Forelimb muscle (tissue), 1 donor: ENCODE measurements around the gene ZNF681. TPM values are rescaled to one million over a fixed set of nuclear protein-coding genes. Genes with fewer than 3 reads are reported as not detected.
"Not testable (repeated sequence)": the region's sequence is repeated elsewhere in the genome, so short reads cannot be mapped to it uniquely, and the experiment has no call there.

Experiments used
- DNase-seq: peaks from one replicate; pipeline ENCODE4 v3.0.0-alpha.2; 2013; ENCODE audit warnings: low read depth
- polyA plus RNA-seq: library from polyadenylated mRNA; unstranded; fragments of 120-200 nt; gene quantifications from one replicate; pipeline ENCODE4 v1.2.1, GENCODE V29; 2013; ENCODE audit not compliant: insufficient read length

Gene ZNF681
- polyA plus RNA-seq, 1 donor = 2.1 TPM

DNA sequence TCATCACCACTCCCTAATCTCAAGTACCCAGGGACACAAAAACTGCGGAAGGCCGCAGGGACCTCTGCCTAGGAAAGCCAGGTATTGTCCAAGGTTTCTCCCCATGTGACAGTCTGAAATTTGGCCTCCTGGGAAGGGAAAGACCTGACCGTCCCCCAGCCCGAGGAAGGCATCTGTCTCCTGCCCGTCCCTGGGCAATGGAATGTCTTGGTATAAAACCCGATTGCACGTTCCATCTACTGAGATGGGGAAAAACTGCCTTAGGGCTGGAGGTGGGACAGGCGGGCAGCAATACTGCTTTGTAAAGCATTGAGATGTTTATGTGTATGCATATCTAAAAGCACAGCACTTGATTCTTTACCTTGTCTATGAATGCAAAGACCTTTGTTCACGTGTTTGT is 65.8 kb downstream of the ZNF681 start:
- not testable (repeated sequence) for DNase-seq

Other genes starting within 250 kb of the ZNF681 start
- gene ZNF675, start 71.7 kb downstream of the ZNF681 start, polyA plus RNA-seq = 6.7 TPM
- 4.2 TPM for gene ZNF726, start 156.0 kb upstream of the ZNF681 start, polyA plus RNA-seq